ENCODE data around the gene FAM221A. TPM values are rescaled to one million over a fixed set of nuclear protein-coding genes. Genes with fewer than 3 reads are reported as not detected.

The FAM221A gene
- total and polyA plus RNA-seq, 3 donors from 2014 or later = 29.5 to 55.7 (median 32.9) TPM

- H3K9me3 ChIP-seq = no peaks in the 10 kb centered on the region
- no peaks in the 10 kb centered on the region for H3K27me3 ChIP-seq
- TF ChIP-seq CTCF (IDR thresholded peaks at IDR 0.05) = peak in 2 of 3 experiments; percentile 25 to 39
- no peak for TF ChIP-seq POLR2A (IDR thresholded peaks at IDR 0.05)
- H3K36me3 ChIP-seq (ENCODE audit: low read depth, missing control alignments) = no peaks in the 10 kb centered on the region
- intact Hi-C loops (cut with DNase I; ENCODE audit: low total_unique reads) = no loop called here
- no peak overlapping the region for H3K27ac ChIP-seq
- no peak overlapping the region for H3K4me3 ChIP-seq
- no peaks in the 10 kb centered on the region for H3K4me1 ChIP-seq
- WGBS, 2 donors = 40 to 61% methylated on average over 5 to 7 of the region's 7 CpGs
- DNase-seq = peak; percentile 74
Observed at GRCh38 chr7:23696916-23697441, 17.0 kb downstream of the FAM221A start.

GRCh38 chr7:23698822-23699221 is 18.8 kb downstream of the FAM221A start:
- Histone ChIP-seq H3K27me3 (no peaks in the 10 kb centered on the region), H3K9me3 (no peaks in the 10 kb centered on the region), H3K36me3 (ENCODE audit: low read depth, missing control alignments) (no peaks in the 10 kb centered on the region), H3K27ac (no peak overlapping the region), H3K4me1 (no peaks in the 10 kb centered on the region), H3K4me3 (no peak overlapping the region)
- intact Hi-C loops (cut with DNase I; ENCODE audit: low total_unique reads) = no loop called here
- no peak for DNase-seq
- TF ChIP-seq POLR2A (IDR thresholded peaks at IDR 0.05) = no peak
- TF ChIP-seq CTCF (IDR thresholded peaks at IDR 0.05) = no peak
- 37 to 38% methylated on average over 2 of the region's 2 CpGs for WGBS, 2 donors

- H3K4me3 ChIP-seq = no peak overlapping the region
- 81 to 83% methylated on average over 4 of the region's 4 CpGs for WGBS, 2 donors
- H3K36me3 ChIP-seq (ENCODE audit: low read depth, missing control alignments) = no peaks in the 10 kb centered on the region
- TF ChIP-seq CTCF (IDR thresholded peaks at IDR 0.05) = no peak
- no peak for TF ChIP-seq POLR2A (IDR thresholded peaks at IDR 0.05)
- H3K9me3 ChIP-seq = no peaks in the 10 kb centered on the region
- H3K27me3 ChIP-seq = no peaks in the 10 kb centered on the region
- H3K27ac ChIP-seq = no peak overlapping the region
- no peaks in the 10 kb centered on the region for H3K4me1 ChIP-seq
- intact Hi-C loops (cut with DNase I; ENCODE audit: low total_unique reads) = no loop called here
- DNase-seq = no peak
Observed at GRCh38 chr7:23700046-23700445, 20.0 kb downstream of the FAM221A start.

GRCh38 chr7:23709081-23709750 is 29.2 kb downstream of the FAM221A start:
- Histone ChIP-seq H3K27ac (no peak overlapping the region), H3K9me3 (no peaks in the 10 kb centered on the region), H3K27me3 (no peaks in the 10 kb centered on the region), H3K4me1 (no peaks in the 10 kb centered on the region), H3K36me3 (ENCODE audit: low read depth, missing control alignments) (no peaks in the 10 kb centered on the region), H3K4me3 (no peak overlapping the region)
- TF ChIP-seq POLR2A (IDR thresholded peaks at IDR 0.05) (no peak), CTCF (IDR thresholded peaks at IDR 0.05) (no peak)
- no peak for DNase-seq
- WGBS, 2 donors = 66 to 71% methylated on average over 7 of the region's 7 CpGs
- intact Hi-C loops (cut with DNase I; ENCODE audit: low total_unique reads) = no loop called here

- intact Hi-C loops (cut with DNase I; ENCODE audit: low total_unique reads) = loop anchor here (10.0 kb wide), 1 partner anchor 135 kb away; no protein-coding TSS in a partner anchor
- Histone ChIP-seq H3K9me3 (no peaks in the 10 kb centered on the region), H3K4me3 (peak within 1 kb of the TSS; percentile 35 to 42), H3K27me3 (no peaks in the 10 kb centered on the region), H3K27ac (peak within 1 kb of the TSS; percentile 43 to 47), H3K36me3 (ENCODE audit: low read depth, missing control alignments) (no peaks in the 10 kb centered on the region), H3K4me1 (no peaks in the 10 kb centered on the region)
- TF ChIP-seq POLR2A (IDR thresholded peaks at IDR 0.05) = no peak
- TF ChIP-seq CTCF (IDR thresholded peaks at IDR 0.05) = no peak
- WGBS, 2 donors = 78 to 79% methylated on average over 24 to 27 of the region's 33 CpGs
- DNase-seq = peak; percentile 76
Observed at GRCh38 chr7:23710000-23710399, 30.0 kb downstream of the FAM221A start, which contains the start of gene STK31. Gene STK31, plus strand, starts transcription at chr7:23710219. Its CDS starts 67 bp downstream, at chr7:23710286.
